HG03060 (cell line): ENCODE results near the gene EXOC6B.

Source experiments
- ATAC-seq: cut with Tn5 transposase; IDR thresholded peaks from one replicate; pipeline ENCODE4 v1.9.1; 2021; ENCODE audit warnings: low read depth, moderate number of reproducible peaks; ENCODE audit not compliant: unreplicated experiment

EXOC6B gene

DNA sequence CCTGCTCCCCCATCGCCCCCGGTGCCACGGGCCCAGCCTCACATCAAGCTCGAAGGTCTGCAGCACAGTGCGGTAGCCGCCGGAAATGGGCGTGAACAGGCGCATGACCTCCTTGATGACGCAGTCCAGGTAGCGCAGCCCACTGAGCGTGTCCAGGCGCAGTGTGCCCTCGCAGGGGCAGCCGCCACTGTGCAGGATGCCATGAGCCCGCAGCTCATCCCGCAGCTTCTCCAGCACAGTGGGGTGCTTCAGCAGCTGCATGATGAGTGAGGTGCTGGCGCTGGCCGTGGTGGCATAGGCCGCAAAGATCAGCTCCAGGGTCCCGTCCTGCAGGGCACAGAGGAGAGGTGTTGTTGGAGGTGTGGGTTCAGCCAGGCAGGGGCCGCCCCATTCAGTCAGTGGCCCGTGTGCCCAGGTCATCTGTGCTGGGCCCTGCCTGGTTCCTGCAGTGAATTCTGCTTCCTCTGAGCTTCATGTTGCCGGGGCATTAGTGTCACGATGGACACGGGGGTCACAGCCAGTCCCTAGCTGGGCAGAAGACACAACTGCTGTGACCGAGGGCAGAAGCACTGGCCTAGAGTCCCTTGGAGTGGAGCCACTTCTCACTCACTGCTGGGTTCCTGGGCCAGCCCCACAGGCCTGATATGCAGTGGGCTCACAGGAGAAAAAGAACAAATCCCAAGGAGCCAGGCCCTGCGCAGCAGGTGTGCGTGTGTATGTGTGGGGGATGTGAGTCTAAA lies 692.7 kb downstream of the EXOC6B start:
- no peak for ATAC-seq

- ATAC-seq = no peak
Measured at GRCh38 chr2:72131916-72132841, 693.7 kb downstream of the EXOC6B start.

- no peak for ATAC-seq
Measured at GRCh38 chr2:72131371-72131891, 694.4 kb downstream of the EXOC6B start.

- no peak for ATAC-seq
Measured at GRCh38 chr2:72130659-72131360, 695.0 kb downstream of the EXOC6B start.

GRCh38 chr2:72129681-72130340 lies 696.0 kb downstream of the EXOC6B start:
- ATAC-seq = no peak

GRCh38 chr2:72128843-72129227 lies 697.0 kb downstream of the EXOC6B start:
- no peak for ATAC-seq

DNA sequence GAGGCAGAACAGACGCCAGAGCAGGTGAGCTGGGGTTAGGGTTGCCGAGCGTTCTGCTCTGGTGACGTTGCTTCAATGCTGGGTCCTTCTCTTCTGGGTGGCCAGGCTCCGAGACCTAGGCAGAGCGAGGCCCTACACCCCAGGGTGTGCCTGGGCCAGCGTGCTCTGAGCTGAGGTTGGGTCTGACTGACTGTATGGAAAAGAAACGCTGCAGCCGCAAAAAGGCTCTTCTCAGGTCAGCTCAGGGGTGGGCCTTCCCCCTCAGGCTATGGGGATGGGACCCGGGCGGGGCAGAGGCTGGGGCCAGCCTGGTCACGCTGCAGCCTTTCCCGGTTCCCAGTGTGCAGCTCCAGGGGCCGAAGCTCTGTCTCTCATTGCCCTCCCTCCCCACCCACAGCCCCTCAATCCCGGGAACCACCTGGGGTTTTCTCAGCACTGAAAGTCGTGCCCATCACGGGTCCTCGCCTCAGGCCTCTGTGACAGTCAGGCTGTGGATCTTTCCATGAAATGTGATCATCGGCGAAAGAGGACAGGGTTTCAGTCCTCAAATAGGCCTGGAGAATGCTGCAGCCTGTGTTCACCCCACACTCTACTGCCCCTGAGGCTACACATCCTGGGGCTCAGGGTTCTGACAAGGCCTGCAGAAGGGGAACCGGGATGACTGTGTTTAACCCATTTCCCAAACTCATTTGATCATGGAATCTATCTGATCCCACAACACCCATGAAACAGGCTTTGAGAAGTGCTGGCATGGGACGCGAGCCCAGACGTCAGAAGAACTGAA lies 697.6 kb downstream of the EXOC6B start:
- ATAC-seq = no peak

GRCh38 chr2:72127401-72128058 lies 698.3 kb downstream of the EXOC6B start:
- no peak for ATAC-seq

DNA sequence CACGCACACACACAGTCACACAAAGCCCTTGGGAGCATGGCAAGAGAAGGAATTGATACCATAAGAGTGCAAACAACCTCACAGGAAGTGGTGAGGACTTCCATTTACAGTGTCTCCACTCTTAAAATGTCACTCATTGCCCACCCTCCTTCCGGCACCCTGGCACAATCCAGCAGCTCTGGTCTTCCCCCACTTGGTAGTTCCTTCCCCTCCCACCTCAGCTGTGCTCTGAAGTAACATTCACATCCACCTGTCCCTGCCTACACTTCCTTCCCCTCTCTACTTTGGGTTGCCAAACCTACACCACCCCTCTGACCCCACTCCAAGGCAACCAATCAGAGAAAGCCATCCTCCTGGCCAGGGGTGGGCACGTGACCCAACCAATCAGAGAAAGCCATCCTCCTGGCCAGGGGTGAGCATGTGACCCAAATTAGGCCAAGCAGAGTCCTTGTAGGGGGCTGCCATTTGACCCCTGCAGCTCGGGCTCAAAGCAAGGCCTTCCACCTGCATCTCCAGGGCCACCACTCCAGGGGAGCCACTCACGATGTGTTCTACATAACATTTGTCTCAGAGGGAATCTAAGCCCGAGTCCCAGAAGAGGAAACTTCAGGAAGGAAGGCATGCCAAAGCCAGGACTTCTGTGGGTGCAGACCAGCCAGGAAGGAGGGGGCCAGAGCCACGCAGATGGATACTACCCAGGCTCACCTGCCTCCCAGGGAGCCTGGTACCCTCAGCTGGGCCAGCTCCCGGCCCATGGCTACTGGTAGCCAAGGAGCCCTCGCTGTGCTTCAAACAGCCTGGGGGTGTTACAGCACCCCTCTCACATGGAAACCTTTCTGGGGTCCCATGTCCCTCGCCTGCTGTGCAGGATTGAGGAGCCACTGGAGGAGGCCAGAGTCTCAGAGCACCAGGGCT lies 699.4 kb downstream of the EXOC6B start:
- ATAC-seq = no peak
